GM10266 (cell line): ENCODE measurements around the gene HOXD11.

Experiments
- DNase-seq: peaks from one replicate; pipeline ENCODE4 v3.0.0; 2012; ENCODE audit errors: extremely low spot score
- TF ChIP-seq, protein P1 (sequence below): IDR thresholded peaks from 2 replicates; pipeline ENCODE4 v1.5.1; 2012; ENCODE audit warnings: mild to moderate bottlenecking, low read depth; ENCODE audit not compliant: control insufficient read depth, insufficient read depth; ENCODE audit errors: missing control alignments

HOXD11 gene

DNA sequence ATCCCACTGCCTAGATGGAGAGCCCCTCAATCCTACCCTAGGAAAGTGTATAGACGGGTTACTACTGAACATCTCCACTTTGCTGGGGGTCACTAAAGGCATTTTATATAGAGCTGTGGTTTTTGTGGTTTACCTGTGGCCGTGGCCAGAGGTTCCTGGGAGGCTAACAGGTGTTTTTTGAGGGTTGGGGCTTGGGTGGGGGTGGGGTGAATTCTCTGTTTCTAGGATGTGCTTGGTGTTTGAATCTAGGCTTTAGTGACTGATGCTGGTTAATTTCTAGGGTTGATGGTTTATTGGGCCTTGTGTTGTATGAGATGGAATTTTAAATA is 30.1 kb downstream of the HOXD11 start:
- no peak for DNase-seq
- TF ChIP-seq, protein P1, sequence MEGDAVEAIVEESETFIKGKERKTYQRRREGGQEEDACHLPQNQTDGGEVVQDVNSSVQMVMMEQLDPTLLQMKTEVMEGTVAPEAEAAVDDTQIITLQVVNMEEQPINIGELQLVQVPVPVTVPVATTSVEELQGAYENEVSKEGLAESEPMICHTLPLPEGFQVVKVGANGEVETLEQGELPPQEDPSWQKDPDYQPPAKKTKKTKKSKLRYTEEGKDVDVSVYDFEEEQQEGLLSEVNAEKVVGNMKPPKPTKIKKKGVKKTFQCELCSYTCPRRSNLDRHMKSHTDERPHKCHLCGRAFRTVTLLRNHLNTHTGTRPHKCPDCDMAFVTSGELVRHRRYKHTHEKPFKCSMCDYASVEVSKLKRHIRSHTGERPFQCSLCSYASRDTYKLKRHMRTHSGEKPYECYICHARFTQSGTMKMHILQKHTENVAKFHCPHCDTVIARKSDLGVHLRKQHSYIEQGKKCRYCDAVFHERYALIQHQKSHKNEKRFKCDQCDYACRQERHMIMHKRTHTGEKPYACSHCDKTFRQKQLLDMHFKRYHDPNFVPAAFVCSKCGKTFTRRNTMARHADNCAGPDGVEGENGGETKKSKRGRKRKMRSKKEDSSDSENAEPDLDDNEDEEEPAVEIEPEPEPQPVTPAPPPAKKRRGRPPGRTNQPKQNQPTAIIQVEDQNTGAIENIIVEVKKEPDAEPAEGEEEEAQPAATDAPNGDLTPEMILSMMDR = no peak

DNA sequence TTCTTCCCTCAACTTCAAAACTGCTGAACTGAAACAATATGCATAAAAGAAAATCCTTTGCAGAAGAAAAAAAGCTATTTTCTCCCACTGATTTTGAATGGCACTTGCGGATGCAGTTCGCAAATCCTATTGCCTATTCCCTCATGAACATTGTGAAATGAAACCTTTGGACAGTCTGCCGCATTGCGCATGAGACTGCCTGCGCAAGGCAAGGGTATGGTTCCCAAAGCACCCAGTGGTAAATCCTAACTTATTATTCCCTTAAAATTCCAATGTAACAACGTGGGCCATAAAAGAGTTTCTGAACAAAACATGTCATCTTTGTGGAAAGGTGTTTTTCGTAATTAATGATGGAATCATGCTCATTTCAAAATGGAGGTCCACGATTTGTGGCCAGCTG is 30.8 kb downstream of the HOXD11 start:
- TF ChIP-seq, protein P1 = no peak
- no peak for DNase-seq

DNA sequence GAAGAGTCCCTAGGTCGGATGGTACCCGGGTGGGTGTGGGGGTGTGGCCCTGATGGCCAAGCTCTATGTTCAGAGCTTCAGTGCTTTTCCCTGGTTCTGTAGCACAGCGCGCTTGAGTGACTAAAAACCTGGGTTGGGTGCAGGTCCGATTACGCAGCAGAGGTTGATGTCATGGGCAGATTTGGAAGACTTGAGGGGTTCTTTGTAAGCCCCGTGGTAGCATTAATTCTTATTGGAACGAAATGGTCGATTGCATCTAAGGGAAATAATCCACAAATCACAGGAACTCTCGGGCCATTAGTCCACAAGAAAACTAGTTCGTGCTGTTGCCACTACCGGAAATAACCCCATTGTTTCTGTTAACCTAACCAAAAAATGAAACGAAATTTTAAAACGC is 31.4 kb downstream of the HOXD11 start:
- DNase-seq = no peak
- TF ChIP-seq, protein P1 = no peak

DNA sequence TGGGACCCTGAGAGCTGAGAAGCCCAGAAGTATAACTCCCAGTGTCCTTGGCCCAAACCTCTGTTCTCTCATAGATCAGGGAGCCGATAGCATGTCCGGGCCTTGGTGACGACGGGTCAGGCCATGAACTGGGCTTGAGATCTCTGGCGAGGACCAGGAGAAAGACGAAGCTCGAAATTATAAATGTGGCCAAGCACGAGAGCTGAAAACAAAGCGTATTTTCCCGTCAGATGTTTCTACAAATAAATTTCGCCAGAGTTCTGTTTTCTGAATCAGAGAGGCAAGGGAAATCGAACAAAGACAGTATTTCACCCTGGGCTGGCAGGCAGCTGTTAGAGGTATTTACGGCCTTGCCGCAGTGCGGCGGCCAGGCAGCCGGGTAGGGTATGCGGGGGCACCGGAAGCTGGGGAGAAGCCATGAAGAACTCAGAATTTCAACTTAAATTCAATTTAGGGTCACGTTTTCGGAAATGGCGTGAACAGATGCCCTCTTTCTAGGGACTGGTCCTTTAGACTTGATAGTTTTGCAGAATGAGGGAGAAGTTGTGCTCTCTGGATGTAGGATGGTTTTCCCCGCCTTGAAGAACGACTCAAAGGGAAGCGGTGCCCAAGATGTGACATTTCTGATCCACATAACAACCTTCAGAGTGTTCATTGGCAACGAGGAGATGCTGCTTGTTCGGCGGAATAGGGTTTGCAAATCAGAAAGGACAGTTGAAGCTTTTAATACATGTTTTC is 32.0 kb downstream of the HOXD11 start:
- DNase-seq = no peak
- TF ChIP-seq, protein P1 = no peak

DNA sequence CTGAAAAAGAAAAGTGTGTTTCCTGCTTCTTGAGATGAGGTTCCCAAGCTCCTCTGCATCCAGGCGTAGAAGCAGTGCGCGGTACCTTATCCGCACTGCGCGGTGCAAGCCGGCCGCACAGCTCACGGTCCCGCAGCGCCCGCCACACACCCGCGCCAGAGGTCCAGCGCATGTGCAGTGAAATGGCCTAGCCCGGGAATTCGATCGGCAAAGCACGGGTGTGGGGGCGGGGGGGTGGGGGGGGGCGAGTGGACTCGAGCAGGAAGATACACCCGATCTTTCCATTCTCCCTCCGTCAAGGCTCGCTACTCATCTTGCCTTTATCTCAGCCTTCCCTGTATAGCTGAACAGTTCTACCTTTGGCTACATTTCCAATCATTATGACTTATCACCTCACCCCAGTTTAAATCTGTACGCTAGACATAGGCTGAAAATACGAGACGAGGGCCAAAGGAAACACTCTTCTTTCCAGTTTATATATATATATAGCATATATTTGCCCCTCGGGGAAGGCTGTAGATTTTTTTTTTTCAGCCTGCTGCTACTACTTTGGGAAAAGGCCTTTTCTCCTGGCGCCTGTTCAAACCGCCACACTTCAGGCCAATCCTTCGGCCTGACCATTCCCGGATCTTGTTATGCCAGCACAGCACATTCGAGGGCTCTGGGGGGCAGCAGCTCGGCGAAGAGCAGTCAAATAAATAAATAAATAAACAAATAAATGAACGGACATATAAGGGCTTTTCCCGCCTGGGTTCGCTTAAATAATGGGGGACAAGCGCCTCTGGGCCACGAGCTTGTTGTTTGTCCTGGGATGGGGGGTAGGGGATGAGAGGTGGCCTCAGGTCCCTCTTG is 32.8 kb downstream of the HOXD11 start:
- DNase-seq = no peak
- TF ChIP-seq, protein P1 = no peak

DNA sequence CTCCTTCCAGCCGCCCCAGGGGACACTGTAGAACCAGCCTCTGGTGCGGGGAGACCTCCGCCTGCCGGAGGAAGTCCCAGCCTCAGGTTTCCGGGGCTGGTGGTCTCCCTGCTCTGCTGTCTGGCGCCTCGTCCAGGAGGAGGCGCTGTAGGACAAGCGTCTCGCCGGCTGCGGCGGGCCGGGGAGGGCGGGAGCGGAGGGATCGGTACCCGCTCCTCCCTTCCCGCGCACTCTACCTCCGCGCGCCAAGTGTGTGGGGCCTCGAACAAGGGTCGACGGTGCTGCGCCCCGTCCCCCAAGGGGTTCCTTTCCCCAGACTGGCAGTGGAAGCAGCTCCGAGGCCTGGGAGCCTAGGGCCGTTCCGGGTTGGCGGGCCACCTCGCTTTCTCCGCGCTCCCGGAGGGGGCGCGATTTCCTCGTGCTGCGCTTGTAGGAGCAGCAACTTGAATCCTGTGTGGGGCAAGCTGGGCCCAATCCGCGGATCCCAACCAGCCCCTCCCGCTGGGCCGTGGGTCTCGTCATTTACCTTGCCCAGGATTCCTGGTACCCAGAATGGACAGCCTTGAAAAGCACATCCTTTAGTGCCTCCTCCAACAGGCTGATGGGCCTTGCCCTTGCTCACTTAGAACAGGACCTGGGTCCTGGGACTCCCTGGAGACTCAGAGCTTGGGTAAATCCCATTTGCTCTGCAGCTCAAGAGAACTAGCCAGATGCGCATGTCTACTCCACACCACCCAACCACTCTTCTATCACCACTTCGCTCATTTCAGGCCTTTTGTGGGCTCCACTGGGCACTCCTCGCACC is 33.6 kb downstream of the HOXD11 start:
- TF ChIP-seq, protein P1 = peak; percentile 96
- peak; percentile 94 for DNase-seq

DNA sequence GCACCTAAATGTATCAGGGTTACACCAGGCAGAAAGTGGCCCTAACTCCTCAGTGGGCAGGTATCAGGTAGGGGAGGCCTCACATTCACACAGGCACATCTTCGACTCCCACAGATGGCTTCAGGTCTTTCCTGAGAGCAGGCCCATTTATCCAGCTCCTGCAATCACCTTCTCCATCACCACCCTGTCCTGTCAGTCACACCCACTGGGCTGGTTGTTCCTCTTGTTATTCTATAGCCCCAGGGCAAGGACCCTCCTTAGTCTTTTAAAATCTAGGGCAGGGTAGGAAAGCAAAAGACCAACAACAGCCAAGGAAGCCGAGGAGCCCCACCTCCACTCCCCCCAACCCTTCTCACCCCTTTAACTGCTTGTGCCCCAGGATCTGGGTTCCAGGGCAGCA is 35.2 kb downstream of the HOXD11 start:
- TF ChIP-seq, protein P1 = no peak
- DNase-seq = no peak
